Measurements from ENCODE around the gene UBQLN4.

DNA sequence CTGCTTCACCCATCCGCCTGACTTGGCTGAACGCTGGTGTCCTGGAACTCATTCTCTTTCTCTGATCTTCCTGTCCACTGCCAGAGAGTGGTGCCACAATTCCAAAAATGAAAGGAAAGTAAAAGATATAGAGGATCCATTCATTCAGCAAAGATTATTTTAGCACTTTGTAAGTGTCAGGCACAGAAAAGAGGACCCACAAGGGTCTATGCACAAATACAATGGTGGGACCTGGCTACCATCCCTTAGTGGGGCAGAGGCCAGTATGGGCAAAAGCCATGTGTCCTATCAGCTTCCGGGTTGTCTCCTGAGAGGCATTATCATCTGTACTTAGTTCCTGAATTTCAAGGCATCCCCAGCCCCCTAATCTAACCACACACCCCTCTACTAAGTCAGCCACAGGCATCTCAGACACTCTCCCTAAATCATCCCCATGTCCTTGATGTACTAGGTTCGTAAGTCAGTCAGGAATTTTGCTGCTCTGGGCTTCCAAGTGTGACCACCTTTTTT, 51.9 kb downstream of the UBQLN4 start:
- TF ChIP-seq L3MBTL2 (conservative IDR thresholded peaks at IDR 0.05) (no peak), SP1 (IDR thresholded peaks at IDR 0.05) (no peak), FOXA1 (IDR thresholded peaks at IDR 0.05) (no peak), BHLHE40 (IDR thresholded peaks at IDR 0.05; ENCODE audit: borderline replicate concordance) (no peak), HDGF (IDR thresholded peaks at IDR 0.05; ENCODE audit: borderline replicate concordance) (no peak)
